Right renal cortex interstitium (tissue), 3 donors: ENCODE results near the gene CACFD1. TPM values are rescaled to one million over a fixed set of nuclear protein-coding genes. Genes with fewer than 3 reads are reported as not detected.

Experiments used
- DNase-seq, 3 donors: peaks; one replicate each; pipeline ENCODE4 v3.0.0-alpha.2; 2013; ENCODE audit warnings: low read depth in 3 of 3, low spot score in 2 of 3
- polyA plus RNA-seq, 3 donors: library from polyadenylated mRNA; unstranded; fragments of 120-200 nt; gene quantifications; one replicate each; pipeline ENCODE4 v1.2.1, GENCODE V29; 2013; ENCODE audit not compliant: insufficient read length in 3 of 3

CACFD1 gene
- polyA plus RNA-seq, 3 donors, result 23.3 to 28.1 (median 27.3) TPM

- DNase-seq, result no peak
Observed at GRCh38 chr9:133461975-133462374, 2.2 kb downstream of the CACFD1 start.

- DNase-seq, result no peak
Observed at GRCh38 chr9:133463234-133463863, 3.6 kb downstream of the CACFD1 start.

- no peak for DNase-seq
Observed at GRCh38 chr9:133463864-133464615, 4.3 kb downstream of the CACFD1 start.

- DNase-seq, result no peak
Observed at GRCh38 chr9:133464638-133465037, 4.9 kb downstream of the CACFD1 start.

GRCh38 chr9:133465984-133466383, 6.2 kb downstream of the CACFD1 start:
- no peak for DNase-seq

GRCh38 chr9:133467101-133467500, 7.3 kb downstream of the CACFD1 start:
- no peak for DNase-seq

- no peak for DNase-seq
Observed at GRCh38 chr9:133468374-133468773, 8.6 kb downstream of the CACFD1 start.

GRCh38 chr9:133468777-133469421, 9.1 kb downstream of the CACFD1 start:
- no peak for DNase-seq

GRCh38 chr9:133470427-133470924, 10.7 kb downstream of the CACFD1 start:
- no peak for DNase-seq

- no peak for DNase-seq
Observed at GRCh38 chr9:133470988-133471387, 11.2 kb downstream of the CACFD1 start.

GRCh38 chr9:133471551-133472276, 11.9 kb downstream of the CACFD1 start:
- DNase-seq, result no peak

- DNase-seq, result no peak
Observed at GRCh38 chr9:133472277-133472645, 12.5 kb downstream of the CACFD1 start.

GRCh38 chr9:133472753-133473378, 13.1 kb downstream of the CACFD1 start:
- DNase-seq, result no peak

- no peak for DNase-seq
Observed at GRCh38 chr9:133473743-133474142, 14.0 kb downstream of the CACFD1 start.

- no peak for DNase-seq
Observed at GRCh38 chr9:133474215-133474614, 14.4 kb downstream of the CACFD1 start.

- no peak for DNase-seq
Observed at GRCh38 chr9:133474853-133475252, 15.1 kb downstream of the CACFD1 start.

GRCh38 chr9:133475292-133476012, 15.7 kb downstream of the CACFD1 start:
- no peak for DNase-seq

GRCh38 chr9:133476036-133476931, 16.5 kb downstream of the CACFD1 start:
- DNase-seq, result no peak

GRCh38 chr9:133476941-133477340, 17.2 kb downstream of the CACFD1 start:
- DNase-seq, result no peak
